T-helper 17 cell (primary cell): ENCODE results near the gene BICC1. TPM values are rescaled to one million over a fixed set of nuclear protein-coding genes. Genes with fewer than 3 reads are reported as not detected.

Experiments
- ATAC-seq: fragments of 150-1000 bp; cut with Tn5 transposase; 2 replicates; pipeline ENCODE4 v1.10.0; 2021; ENCODE audit warnings: mild to moderate bottlenecking, moderate library complexity
- DNase-seq, 3 donors: peaks; one replicate each; pipeline versions ENCODE4 v3.0.0 to v3.0.0-alpha.2; 2020 to 2021
- H3K9me3 ChIP-seq: one replicate; pipeline ENCODE4 v1.7.0; 2013; ENCODE audit warnings: low read length, mild to moderate bottlenecking; ENCODE audit not compliant: control insufficient read depth, poor library complexity, severe bottlenecking
- H3K27ac Mint-ChIP-seq: one replicate; pipeline ENCODE4 v1.8.0; 2022; ENCODE audit warnings: mild to moderate bottlenecking, moderate library complexity, mixed read lengths
- H3K27me3 Mint-ChIP-seq: one replicate; pipeline ENCODE4 v1.8.0; 2022; ENCODE audit warnings: mixed read lengths
- H3K36me3 Mint-ChIP-seq: one replicate; pipeline ENCODE4 v1.8.0; 2022; ENCODE audit warnings: low read depth, mixed read lengths
- H3K4me1 Mint-ChIP-seq: one replicate; pipeline ENCODE4 v1.8.0; 2022; ENCODE audit warnings: mild to moderate bottlenecking, mixed read lengths
- H3K4me3 Mint-ChIP-seq: one replicate; pipeline ENCODE4 v1.8.0; 2022; ENCODE audit warnings: mild to moderate bottlenecking, moderate library complexity, mixed read lengths
- total RNA-seq, 4 donors: library from RNA in 2 of 4; stranded (reverse) in 2 of 4; gene quantifications; one replicate each; pipeline ENCODE4 v1.2.3 and lab custom pipeline; 2022 to 2026

Gene BICC1
- total RNA-seq, 2 donors from 2014 or later: not detected

GRCh38 chr10:58486821-58487220, 25.9 kb upstream of the BICC1 start:
- DNase-seq (no peak), ATAC-seq (no peak)
- Mint-ChIP-seq H3K27ac (no peak overlapping the region), H3K36me3 (no peaks in the 10 kb centered on the region), H3K4me1 (no peaks in the 10 kb centered on the region), H3K27me3 (peaks cover 11% of the 10 kb centered on the region), H3K4me3 (no peak overlapping the region)
- H3K9me3 ChIP-seq: no peaks in the 10 kb centered on the region

GRCh38 chr10:58488921-58489320, 23.8 kb upstream of the BICC1 start:
- H3K4me1 Mint-ChIP-seq: no peaks in the 10 kb centered on the region
- no peak overlapping the region for H3K27ac Mint-ChIP-seq
- DNase-seq (no peak), ATAC-seq (no peak)
- peaks cover 16% of the 10 kb centered on the region for H3K27me3 Mint-ChIP-seq
- no peaks in the 10 kb centered on the region for H3K36me3 Mint-ChIP-seq
- H3K9me3 ChIP-seq: no peaks in the 10 kb centered on the region
- H3K4me3 Mint-ChIP-seq: no peak overlapping the region

- DNase-seq: no peak
- no peaks in the 10 kb centered on the region for H3K36me3 Mint-ChIP-seq
- ATAC-seq: no peak
- H3K9me3 ChIP-seq: no peaks in the 10 kb centered on the region
- H3K27ac Mint-ChIP-seq: no peak overlapping the region
- H3K27me3 Mint-ChIP-seq: peaks cover 45% of the 10 kb centered on the region
- H3K4me1 Mint-ChIP-seq: no peaks in the 10 kb centered on the region
- no peak overlapping the region for H3K4me3 Mint-ChIP-seq
Observed at GRCh38 chr10:58502956-58503355, 9.7 kb upstream of the BICC1 start.

GRCh38 chr10:58508316-58508715, 4.4 kb upstream of the BICC1 start:
- Mint-ChIP-seq H3K4me3 (no peak overlapping the region), H3K36me3 (peaks cover 4% of the 10 kb centered on the region), H3K4me1 (peaks cover 5% of the 10 kb centered on the region), H3K27ac (no peak overlapping the region), H3K27me3 (peaks cover 17% of the 10 kb centered on the region)
- no peaks in the 10 kb centered on the region for H3K9me3 ChIP-seq
- no peak for DNase-seq
- ATAC-seq: no peak

GRCh38 chr10:58511765-58512490, 744 bp upstream of the BICC1 start:
- H3K9me3 ChIP-seq: no peaks in the 10 kb centered on the region
- Mint-ChIP-seq H3K27ac (no peak overlapping the region), H3K27me3 (peaks cover 31% of the 10 kb centered on the region), H3K36me3 (peaks cover 8% of the 10 kb centered on the region), H3K4me3 (peak overlapping the region; percentile 96), H3K4me1 (peaks cover 9% of the 10 kb centered on the region)
- no peak for DNase-seq
- no peak for ATAC-seq

- H3K36me3 Mint-ChIP-seq: peaks cover 8% of the 10 kb centered on the region
- peak; percentile 30 for ATAC-seq
- no peaks in the 10 kb centered on the region for H3K9me3 ChIP-seq
- H3K27ac Mint-ChIP-seq: no peak overlapping the region
- H3K27me3 Mint-ChIP-seq: peaks cover 42% of the 10 kb centered on the region
- DNase-seq: no peak
- peaks cover 9% of the 10 kb centered on the region for H3K4me1 Mint-ChIP-seq
- peak overlapping the region; percentile 87 for H3K4me3 Mint-ChIP-seq
Observed at GRCh38 chr10:58513188-58514110, 777 bp downstream of the BICC1 start.

GRCh38 chr10:58514111-58514770, 1.6 kb downstream of the BICC1 start:
- peaks cover 50% of the 10 kb centered on the region for H3K27me3 Mint-ChIP-seq

GRCh38 chr10:58515291-58515941, 2.7 kb downstream of the BICC1 start:
- H3K27ac Mint-ChIP-seq: no peak overlapping the region

More at GRCh38 chr10:58514111-58514770, 1.6 kb downstream of the BICC1 start:
- Mint-ChIP-seq H3K4me1 (peaks cover 9% of the 10 kb centered on the region), H3K27ac (no peak overlapping the region), H3K4me3 (peak overlapping the region; percentile 87), H3K36me3 (peaks cover 8% of the 10 kb centered on the region)
- H3K9me3 ChIP-seq: no peaks in the 10 kb centered on the region
- DNase-seq (no peak), ATAC-seq (no peak)

GRCh38 chr10:58516119-58516518, 3.4 kb downstream of the BICC1 start:
- Mint-ChIP-seq H3K4me3 (no peak overlapping the region), H3K4me1 (peaks cover 9% of the 10 kb centered on the region), H3K36me3 (peaks cover 8% of the 10 kb centered on the region), H3K27ac (no peak overlapping the region), H3K27me3 (peaks cover 69% of the 10 kb centered on the region)
- H3K9me3 ChIP-seq: no peaks in the 10 kb centered on the region
- no peak for ATAC-seq
- no peak for DNase-seq

More at GRCh38 chr10:58515291-58515941, 2.7 kb downstream of the BICC1 start:
- peaks cover 8% of the 10 kb centered on the region for H3K36me3 Mint-ChIP-seq
- no peak overlapping the region for H3K4me3 Mint-ChIP-seq
- H3K9me3 ChIP-seq: no peaks in the 10 kb centered on the region
- peaks cover 62% of the 10 kb centered on the region for H3K27me3 Mint-ChIP-seq
- ATAC-seq: no peak
- DNase-seq: no peak
- H3K4me1 Mint-ChIP-seq: peaks cover 9% of the 10 kb centered on the region

GRCh38 chr10:58516671-58517070, 4.0 kb downstream of the BICC1 start:
- no peak for DNase-seq
- Mint-ChIP-seq H3K4me3 (no peak overlapping the region), H3K27ac (no peak overlapping the region), H3K4me1 (peaks cover 9% of the 10 kb centered on the region), H3K27me3 (peaks cover 74% of the 10 kb centered on the region), H3K36me3 (peaks cover 8% of the 10 kb centered on the region)
- no peaks in the 10 kb centered on the region for H3K9me3 ChIP-seq
- no peak for ATAC-seq

- H3K27ac Mint-ChIP-seq: no peak overlapping the region
- no peak overlapping the region for H3K4me3 Mint-ChIP-seq
- ATAC-seq (no peak), DNase-seq (no peak)
- H3K4me1 Mint-ChIP-seq: peaks cover 9% of the 10 kb centered on the region
- H3K27me3 Mint-ChIP-seq: peaks cover 77% of the 10 kb centered on the region
- H3K9me3 ChIP-seq: no peaks in the 10 kb centered on the region
- H3K36me3 Mint-ChIP-seq: peaks cover 8% of the 10 kb centered on the region
Observed at GRCh38 chr10:58517081-58517480, 4.4 kb downstream of the BICC1 start.

GRCh38 chr10:58517491-58518355, 5.1 kb downstream of the BICC1 start:
- H3K4me1 Mint-ChIP-seq: peaks cover 5% of the 10 kb centered on the region
- DNase-seq (no peak), ATAC-seq (no peak)
- peaks cover 4% of the 10 kb centered on the region for H3K36me3 Mint-ChIP-seq
- no peak overlapping the region for H3K27ac Mint-ChIP-seq
- peaks cover 77% of the 10 kb centered on the region for H3K27me3 Mint-ChIP-seq
- H3K4me3 Mint-ChIP-seq: no peak overlapping the region
- H3K9me3 ChIP-seq: no peaks in the 10 kb centered on the region
